NOMO-1 treated with dmso at 0.1 percent for 144 hours (cell line): Measurements from ENCODE around the gene PIGU.
"Not testable (repeated sequence)": the region's sequence is repeated elsewhere in the genome, so short reads cannot be mapped to it uniquely, and the experiment has no call there.

ENCODE experiments used
- DNase-seq: peaks from one replicate; lab custom pipeline; 2025; ENCODE audit not compliant: unreplicated experiment; lab: John Stamatoyannopoulos, UW

The PIGU gene

GRCh38 chr20:34516247-34517113, 160.4 kb downstream of the PIGU start, which contains the start of gene DYNLRB1:
Gene DYNLRB1 (plus strand): TSS chr20:34516422. CDS start chr20:34516459, 37 bp downstream.
- peak; percentile 70 for DNase-seq

GRCh38 chr20:34515484-34516246, 161.2 kb downstream of the PIGU start:
- no peak for DNase-seq

- no peak for DNase-seq
Measured at GRCh38 chr20:34514897-34515483, 161.9 kb downstream of the PIGU start.

- DNase-seq, result not testable (repeated sequence)
Measured at GRCh38 chr20:34514034-34514433, 162.9 kb downstream of the PIGU start.

GRCh38 chr20:34512955-34513419, 163.9 kb downstream of the PIGU start:
- no peak for DNase-seq

- no peak for DNase-seq
Measured at GRCh38 chr20:34512266-34512954, 164.5 kb downstream of the PIGU start.

- no peak for DNase-seq
Measured at GRCh38 chr20:34511891-34512265, 165.0 kb downstream of the PIGU start.

GRCh38 chr20:34510575-34510974, 166.3 kb downstream of the PIGU start:
- no peak for DNase-seq
